ENCODE data around the gene MYCT1.

The MYCT1 gene

GRCh38 chr6:152765331-152765730 is 67.6 kb downstream of the MYCT1 start:
- TF ChIP-seq CREB1 (IDR thresholded peaks at IDR 0.05; ENCODE audit: low read depth) (no peak), TCF12 (IDR thresholded peaks at IDR 0.05; ENCODE audit: low read depth) (no peak), YY1 (IDR thresholded peaks at IDR 0.05; ENCODE audit: low read depth) (no peak), EP300 (IDR thresholded peaks at IDR 0.05; ENCODE audit: borderline replicate concordance) (no peak), REST (IDR thresholded peaks at IDR 0.05; ENCODE audit: low read depth) (no peak), FOXM1 (IDR thresholded peaks at IDR 0.05; ENCODE audit: borderline replicate concordance, low read depth) (no peak), USF1 (IDR thresholded peaks at IDR 0.05) (no peak), TEAD4 (IDR thresholded peaks at IDR 0.05) (no peak), CEBPB (IDR thresholded peaks at IDR 0.05) (no peak), MAX (IDR thresholded peaks at IDR 0.05) (no peak), TAF1 (IDR thresholded peaks at IDR 0.05; ENCODE audit: low read depth) (no peak)

- no peak for TF ChIP-seq CEBPB (IDR thresholded peaks at IDR 0.05)
- no peak for TF ChIP-seq NFIC (IDR thresholded peaks at IDR 0.05)
- TF ChIP-seq EGR1 (IDR thresholded peaks at IDR 0.05) = no peak
- no peak for TF ChIP-seq CREB1 (IDR thresholded peaks at IDR 0.05; ENCODE audit: low read depth)
- no peak for TF ChIP-seq ZBTB7A (IDR thresholded peaks at IDR 0.05; ENCODE audit: low read depth)
- TF ChIP-seq TEAD4 (IDR thresholded peaks at IDR 0.05) = no peak
- no peak for TF ChIP-seq MAX (IDR thresholded peaks at IDR 0.05)
- TF ChIP-seq RAD21 (IDR thresholded peaks at IDR 0.05; ENCODE audit: low read depth) = no peak
- TF ChIP-seq FOXM1 (IDR thresholded peaks at IDR 0.05; ENCODE audit: borderline replicate concordance, low read depth) = no peak
Observed at GRCh38 chr6:152769159-152769558, 71.5 kb downstream of the MYCT1 start.

- TF ChIP-seq TCF12 (IDR thresholded peaks at IDR 0.05; ENCODE audit: low read depth) (no peak), FOXM1 (IDR thresholded peaks at IDR 0.05; ENCODE audit: borderline replicate concordance, low read depth) (no peak), TEAD4 (IDR thresholded peaks at IDR 0.05) (no peak), NFIC (IDR thresholded peaks at IDR 0.05) (no peak), MAX (IDR thresholded peaks at IDR 0.05) (no peak), CREB1 (IDR thresholded peaks at IDR 0.05; ENCODE audit: low read depth) (no peak), TAF1 (IDR thresholded peaks at IDR 0.05; ENCODE audit: low read depth) (no peak), CEBPB (IDR thresholded peaks at IDR 0.05) (no peak), YY1 (IDR thresholded peaks at IDR 0.05; ENCODE audit: low read depth) (no peak), RAD21 (IDR thresholded peaks at IDR 0.05; ENCODE audit: low read depth) (no peak), EP300 (IDR thresholded peaks at IDR 0.05; ENCODE audit: borderline replicate concordance) (no peak), ZBTB7A (IDR thresholded peaks at IDR 0.05; ENCODE audit: low read depth) (no peak), REST (IDR thresholded peaks at IDR 0.05; ENCODE audit: low read depth) (no peak), USF1 (IDR thresholded peaks at IDR 0.05) (no peak), EGR1 (IDR thresholded peaks at IDR 0.05) (no peak)
Observed at GRCh38 chr6:152769993-152770392, 72.3 kb downstream of the MYCT1 start.

- no peak for TF ChIP-seq ZBTB7A (IDR thresholded peaks at IDR 0.05; ENCODE audit: low read depth)
- TF ChIP-seq REST (IDR thresholded peaks at IDR 0.05; ENCODE audit: low read depth) = no peak
- TF ChIP-seq USF1 (IDR thresholded peaks at IDR 0.05) = no peak
- no peak for TF ChIP-seq FOXM1 (IDR thresholded peaks at IDR 0.05; ENCODE audit: borderline replicate concordance, low read depth)
- TF ChIP-seq TAF1 (IDR thresholded peaks at IDR 0.05; ENCODE audit: low read depth) = no peak
- TF ChIP-seq CEBPB (IDR thresholded peaks at IDR 0.05) = no peak
- TF ChIP-seq EP300 (IDR thresholded peaks at IDR 0.05; ENCODE audit: borderline replicate concordance) = no peak
- no peak for TF ChIP-seq NFIC (IDR thresholded peaks at IDR 0.05)
- TF ChIP-seq MAX (IDR thresholded peaks at IDR 0.05) = no peak
- TF ChIP-seq EGR1 (IDR thresholded peaks at IDR 0.05) = no peak
- no peak for TF ChIP-seq TCF12 (IDR thresholded peaks at IDR 0.05; ENCODE audit: low read depth)
Observed at GRCh38 chr6:152771061-152771687, 73.5 kb downstream of the MYCT1 start.

Data from Ishikawa (cell line).